GM21576 (cell line): Measurements from ENCODE around the gene ANO1.

ENCODE experiments used
- ATAC-seq: cut with Tn5 transposase; IDR thresholded peaks from one replicate; pipeline ENCODE4 v1.9.1; 2021; ENCODE audit warnings: mild to moderate bottlenecking, moderate library complexity; ENCODE audit not compliant: unreplicated experiment

The ANO1 gene

DNA sequence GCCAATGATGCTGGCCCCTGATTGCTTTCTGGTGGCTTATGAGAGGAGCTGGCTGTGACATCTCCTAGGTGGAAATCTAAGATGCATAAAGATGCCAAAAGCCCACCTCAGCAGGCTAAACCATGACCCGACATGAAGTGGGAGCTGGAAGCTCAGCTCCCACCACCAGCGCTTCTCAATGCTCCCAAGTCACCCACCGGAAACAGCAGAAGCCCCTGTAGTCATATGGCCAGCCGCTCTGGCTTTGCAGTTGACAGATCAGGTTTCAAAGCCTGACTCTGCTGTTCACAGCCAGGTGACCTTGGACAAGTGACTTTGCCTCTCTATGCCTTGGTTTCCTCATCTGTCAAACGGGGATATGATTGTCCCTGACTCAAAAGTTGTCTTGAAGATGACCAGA is 29.1 kb upstream of the ANO1 start:
- ATAC-seq = no peak

DNA sequence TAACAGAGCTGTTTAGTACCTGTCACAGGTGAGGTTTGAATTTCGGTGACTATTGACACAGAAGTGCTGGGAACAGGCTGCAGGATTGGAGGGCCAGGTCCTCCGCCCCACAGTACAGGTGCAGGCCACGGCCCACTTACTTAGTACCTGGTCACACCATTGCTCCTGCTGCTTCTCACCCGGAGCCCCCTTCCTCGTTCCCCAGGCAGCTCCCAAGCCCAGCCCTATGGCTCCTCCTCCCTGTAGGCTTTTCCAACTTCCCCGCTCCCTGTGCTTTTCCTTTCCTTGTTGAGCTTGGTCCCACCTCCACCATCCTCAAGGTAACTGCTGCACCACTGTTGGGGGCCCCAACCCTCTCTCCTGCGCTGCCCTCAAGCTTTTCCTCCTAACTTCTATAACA is 27.9 kb upstream of the ANO1 start:
- no peak for ATAC-seq

DNA sequence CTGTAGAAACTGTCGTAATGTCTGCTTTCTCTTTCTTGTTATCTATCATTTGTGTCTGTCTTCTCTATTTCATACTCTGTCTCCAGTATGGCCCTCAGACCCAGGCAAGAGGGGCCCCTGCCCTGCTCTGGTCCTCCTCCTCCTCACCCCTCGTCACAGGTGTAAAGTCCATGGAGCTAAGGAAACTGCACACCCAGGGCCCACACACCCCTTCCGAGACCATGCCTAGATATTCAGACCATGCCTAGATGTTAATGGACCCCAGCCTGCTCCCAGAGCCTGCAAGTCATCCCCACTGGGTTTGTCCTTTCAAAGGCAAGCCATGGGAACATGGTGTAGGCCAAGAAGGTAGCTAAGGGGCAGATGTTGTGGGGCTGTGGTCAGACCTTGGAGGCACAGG is 24.1 kb upstream of the ANO1 start:
- no peak for ATAC-seq

DNA sequence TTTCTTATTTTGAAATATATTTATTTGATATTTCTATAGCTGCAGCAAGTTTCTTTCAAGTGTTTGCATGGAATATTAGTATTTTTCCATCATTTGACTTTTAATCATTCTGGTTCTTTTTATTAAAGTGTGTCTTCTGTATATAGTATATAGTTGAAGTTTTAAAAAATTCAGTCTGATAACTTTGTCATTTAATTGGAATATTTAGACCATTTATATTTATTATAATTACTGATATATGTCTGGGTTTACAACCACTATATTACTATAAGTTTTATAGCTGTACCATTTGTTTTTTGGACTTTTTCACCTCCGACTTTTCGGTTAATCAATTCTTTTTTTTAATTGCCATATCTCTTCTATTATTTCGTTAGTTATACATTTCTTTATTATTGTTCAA is 22.7 kb upstream of the ANO1 start:
- ATAC-seq = no peak

DNA sequence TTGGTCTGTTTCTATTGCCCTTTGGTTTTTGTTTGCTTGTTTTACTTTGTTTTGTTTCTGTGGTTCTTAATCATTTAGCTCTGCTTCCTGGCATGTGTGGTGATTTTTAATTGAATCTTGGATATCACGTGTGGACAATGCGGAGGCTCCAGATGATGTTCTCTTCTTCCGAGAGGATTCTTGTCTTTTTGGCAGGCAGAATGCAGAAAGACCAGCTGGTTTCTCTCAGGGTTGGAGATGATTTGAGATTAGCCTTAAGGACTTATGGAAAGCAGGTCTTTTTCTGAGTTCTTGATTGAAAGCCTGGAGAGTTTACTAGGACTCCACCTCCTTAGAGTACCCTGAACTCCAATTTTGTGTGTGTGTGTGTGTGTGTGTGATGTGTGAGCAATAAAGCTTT is 21.0 kb upstream of the ANO1 start:
- no peak for ATAC-seq

DNA sequence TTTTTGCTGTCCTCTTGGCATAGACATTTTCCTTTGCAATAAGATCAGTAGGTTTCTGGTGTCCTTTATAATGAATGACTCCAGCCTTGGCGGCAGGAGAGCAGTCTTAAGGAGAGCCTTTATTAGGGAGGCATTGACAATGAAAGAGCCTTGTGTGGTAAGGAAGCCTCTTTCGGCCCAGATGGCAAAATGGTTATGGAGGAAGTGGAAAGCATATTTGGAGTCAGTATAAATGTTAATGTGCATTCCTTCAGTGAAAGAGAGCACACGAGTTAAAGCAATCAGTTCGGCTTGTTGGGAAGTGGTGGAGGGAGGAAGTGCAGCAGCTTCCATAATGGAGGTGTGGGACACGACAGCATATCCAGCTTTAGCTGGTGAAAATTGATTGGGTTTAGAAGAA is 18.1 kb upstream of the ANO1 start:
- ATAC-seq = no peak

DNA sequence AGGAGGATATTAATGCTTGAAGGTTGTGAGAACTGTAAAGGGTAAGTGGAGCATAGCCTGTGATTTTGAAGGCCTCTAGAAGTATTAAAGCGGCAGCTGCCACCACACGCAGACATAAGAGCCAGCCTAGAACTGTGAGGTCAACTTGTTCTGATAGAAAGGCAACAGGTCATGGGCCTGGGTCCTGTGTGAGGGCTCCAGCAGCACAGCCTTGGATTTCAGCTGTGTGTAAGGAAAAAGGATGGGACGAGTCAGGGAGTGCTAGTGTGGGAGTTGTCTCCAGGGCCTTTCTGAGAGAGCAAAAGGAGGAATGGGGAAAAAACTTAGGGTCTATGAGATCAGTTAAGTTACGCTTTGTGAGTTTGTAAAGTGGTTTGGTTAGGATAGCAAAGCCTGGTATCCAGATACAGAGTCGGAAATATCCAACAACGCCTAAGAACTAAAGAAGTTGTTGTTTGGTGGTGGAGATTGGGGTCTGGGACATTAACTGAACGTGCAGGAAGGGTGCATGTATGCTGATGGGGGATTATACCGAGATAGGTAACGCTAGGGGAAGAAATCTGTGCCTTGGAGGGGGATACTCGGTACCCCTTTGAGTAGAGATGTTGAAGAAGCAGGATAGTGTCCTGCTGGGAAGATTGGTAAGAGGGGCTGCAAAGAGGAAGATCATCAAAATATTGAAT is 17.4 kb upstream of the ANO1 start:
- no peak for ATAC-seq

DNA sequence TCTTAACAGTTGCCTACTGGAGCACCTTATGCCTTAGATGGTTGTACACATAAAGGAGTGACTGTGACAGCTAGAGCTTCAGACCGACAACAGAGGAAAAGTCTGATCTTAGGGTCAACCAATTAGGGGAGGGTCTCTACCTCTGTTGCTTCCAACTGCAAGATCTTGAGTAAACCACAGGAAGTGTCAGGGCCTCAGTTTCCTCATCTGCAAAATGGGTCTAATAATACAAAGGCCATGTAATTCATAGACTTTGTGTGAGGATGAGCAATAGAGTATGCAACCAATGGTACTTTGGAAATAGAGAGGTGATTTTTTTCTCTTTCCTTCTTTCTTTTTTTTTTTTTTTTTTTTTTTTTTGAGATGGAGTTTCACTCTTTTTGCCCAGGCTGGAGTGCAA is 16.4 kb upstream of the ANO1 start:
- no peak for ATAC-seq

DNA sequence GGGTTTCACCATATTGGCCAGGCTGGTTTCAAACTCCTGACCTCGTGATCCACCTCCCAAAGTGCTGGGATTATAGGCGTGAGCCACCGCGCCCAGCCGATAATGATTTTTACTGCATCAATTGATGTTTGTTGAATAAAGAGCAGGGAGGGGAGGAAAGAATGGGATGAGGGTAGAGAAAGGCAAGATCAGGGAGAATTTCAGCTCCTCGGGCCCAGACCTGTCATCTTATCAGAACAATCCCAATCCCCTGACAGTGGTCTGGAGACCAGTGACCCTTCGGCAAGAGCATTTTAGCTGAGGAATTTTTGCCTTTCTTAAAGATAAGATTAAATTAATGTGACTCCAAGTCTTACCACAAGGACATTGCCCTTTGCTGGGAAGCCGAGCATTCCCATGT is 15.0 kb upstream of the ANO1 start:
- no peak for ATAC-seq

DNA sequence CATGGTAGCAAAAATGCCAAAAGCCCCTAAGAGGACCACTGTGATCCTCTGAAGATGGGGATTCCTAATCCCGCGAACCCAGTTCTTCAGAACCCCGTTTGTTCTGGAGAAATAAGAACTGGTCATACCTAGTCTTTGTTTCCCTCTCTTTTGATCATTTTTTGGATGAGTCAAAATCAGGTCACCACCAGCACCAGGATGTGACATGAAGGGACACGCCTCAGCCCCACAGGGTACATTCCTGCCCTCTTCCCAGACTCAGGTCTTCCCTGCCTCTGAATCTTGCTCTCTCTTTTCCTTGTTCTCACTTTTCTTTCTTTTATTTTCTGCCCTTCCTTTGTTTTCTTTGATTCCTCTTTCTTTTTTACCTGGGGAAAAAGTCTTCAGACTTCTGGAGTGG is 14.6 kb upstream of the ANO1 start:
- no peak for ATAC-seq

DNA sequence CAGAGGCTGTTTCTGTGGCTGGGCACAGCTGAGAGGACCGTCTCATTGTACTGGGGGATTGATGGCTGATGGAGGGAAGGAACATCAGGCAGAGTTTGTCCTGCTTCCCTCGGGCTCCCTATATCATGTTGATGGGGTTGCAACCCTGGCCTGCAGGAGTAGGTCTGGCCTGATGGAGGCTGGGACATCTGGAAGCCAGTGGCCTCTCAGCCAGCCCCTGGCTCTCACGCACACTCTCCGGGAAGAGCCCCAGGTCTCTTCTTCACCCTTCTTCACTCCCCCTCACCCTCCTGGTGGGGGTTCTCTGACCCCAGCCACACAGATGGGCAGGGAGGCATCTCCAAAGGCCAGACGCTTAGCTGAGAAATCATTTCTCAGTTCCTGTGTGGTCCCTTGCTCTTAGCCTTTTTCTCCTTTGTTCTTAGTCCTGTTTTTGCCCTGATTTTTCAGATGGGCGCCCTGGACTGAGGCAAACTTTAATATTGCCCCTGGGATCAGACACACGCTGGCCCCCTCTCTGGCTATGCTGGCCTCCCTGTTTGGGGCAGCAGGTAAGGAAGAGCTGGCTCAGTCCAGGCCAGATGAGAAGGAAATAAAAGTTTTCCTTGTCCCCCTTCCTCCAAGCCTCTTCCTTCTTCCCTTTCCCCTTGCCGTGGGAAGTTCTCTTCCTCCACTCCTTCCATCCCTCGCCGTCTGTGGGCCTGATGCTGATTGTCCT is 13.9 kb upstream of the ANO1 start:
- ATAC-seq = no peak

DNA sequence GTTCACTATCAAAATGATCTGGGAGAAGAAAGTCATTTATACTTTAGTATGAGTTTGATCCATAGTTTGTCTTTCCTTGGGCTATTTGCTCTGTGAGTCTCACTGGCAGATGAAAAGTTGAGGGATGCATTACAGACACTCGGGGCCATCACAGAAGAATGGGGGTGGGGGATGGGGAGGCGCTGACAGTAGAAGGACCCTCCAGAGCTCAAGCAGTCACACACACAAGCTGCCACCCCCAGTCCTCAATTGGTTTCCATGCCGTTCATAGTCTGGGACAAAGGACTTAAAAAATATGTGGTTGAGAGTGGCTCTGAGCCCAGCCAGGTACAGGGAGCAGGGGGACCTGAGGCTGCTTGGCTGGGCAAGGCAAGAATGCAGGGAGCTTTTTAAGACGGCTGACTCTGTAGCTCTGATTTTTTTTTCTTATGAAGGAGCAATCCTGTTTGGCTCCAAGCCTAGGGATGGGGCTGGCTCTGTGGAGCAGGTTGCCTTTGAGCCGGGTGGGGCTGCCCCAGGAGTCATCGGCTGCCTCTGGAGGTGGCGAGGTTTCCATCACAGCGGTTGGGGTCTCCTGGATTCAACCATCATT is 13.3 kb upstream of the ANO1 start:
- no peak for ATAC-seq

DNA sequence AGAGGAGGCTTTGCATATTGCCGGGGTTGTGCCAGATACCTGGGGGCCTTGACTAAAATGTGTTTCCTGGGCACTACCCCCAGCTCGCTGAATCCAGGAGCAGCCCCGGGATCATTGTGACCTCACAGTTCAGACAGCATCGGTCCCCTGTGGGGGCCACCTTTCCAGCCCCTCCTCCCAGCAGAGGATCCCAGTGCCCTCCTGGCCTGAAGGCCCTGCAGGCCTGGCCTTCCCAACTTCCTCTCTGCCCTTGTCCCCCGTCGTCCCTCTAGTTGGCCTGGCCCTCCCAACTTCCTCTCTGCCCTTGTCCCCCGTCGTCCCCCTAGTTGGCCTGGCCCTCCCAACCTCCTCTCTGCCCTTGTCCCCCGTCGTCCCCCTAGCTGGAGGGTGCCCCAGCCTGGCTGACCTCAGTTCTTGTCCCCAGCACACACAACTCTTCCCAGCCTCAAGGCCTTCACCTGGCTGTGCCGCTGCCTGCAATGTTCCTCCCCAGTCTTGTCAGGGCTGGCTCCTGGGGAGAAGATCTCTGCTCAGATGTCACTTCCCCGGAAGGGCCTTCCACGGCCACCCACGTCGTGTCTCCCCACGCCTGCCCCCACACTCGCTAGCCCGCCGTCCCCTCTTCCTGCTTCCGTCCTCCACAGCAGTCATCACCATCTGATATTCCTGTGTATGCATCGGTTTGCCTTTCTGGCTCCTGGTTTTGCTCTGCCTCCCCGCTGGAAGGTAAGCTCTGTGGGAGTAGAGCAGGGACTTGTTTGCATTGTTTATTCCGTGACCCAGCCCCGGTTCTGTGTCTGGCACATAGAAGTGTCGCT is 12.6 kb upstream of the ANO1 start:
- no peak for ATAC-seq

DNA sequence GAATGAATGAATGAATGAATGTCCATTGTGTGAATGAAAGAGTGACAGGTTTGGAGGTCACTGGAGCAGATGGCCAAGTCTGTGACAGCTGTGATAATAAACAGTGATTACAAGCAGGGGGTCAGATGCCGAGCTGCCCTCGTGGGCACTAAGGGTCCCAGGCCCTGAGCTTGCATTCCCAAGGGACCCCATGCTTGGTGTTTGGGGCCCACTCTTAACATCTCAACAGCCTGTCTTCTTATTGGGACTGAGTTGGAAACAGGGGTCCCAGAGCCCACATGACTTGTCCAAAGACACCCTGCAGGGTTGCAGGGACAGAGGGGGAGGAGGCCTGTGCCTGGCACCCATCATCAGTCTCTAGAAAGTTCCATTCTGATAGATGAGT is 12.0 kb upstream of the ANO1 start:
- no peak for ATAC-seq

DNA sequence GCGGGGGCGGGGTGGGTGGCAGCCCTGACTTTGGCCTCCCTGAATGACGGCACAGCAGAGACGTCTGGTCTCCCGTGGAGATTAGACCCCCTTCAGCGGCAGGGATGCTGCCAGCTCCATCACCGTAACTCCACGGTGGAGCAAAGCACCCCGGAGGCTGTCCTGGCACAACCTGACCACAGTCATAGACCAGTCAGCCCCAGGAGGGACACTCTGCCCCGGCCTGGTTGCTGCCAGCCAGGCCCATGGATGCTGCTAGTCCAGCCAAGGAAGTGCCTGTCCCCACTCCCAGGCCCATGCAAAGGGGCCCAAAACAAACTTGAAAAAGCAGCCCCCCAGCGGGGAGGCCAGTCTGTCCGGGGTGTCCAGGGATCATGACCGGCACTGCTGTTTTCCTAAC is 11.5 kb upstream of the ANO1 start:
- no peak for ATAC-seq

DNA sequence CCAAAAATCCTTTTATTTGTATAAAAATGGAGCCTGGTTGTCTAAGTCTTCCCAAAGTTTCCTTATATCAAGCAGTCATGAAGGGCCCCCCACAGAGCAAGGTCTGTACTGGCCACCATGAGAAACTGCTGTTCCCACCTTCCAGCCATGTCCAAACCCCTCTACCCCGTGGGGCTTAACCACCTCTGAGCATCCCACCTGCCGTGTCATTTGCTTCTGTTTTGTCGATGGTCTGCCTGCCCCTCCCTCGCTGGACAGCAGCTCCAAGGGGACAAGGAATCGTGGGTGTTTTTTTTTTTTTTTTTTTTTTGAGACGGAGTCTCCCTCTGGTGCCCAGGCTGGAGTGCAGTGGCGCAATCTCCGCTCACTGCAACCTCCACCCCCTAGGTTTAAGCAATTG is 11.1 kb upstream of the ANO1 start:
- ATAC-seq = no peak

DNA sequence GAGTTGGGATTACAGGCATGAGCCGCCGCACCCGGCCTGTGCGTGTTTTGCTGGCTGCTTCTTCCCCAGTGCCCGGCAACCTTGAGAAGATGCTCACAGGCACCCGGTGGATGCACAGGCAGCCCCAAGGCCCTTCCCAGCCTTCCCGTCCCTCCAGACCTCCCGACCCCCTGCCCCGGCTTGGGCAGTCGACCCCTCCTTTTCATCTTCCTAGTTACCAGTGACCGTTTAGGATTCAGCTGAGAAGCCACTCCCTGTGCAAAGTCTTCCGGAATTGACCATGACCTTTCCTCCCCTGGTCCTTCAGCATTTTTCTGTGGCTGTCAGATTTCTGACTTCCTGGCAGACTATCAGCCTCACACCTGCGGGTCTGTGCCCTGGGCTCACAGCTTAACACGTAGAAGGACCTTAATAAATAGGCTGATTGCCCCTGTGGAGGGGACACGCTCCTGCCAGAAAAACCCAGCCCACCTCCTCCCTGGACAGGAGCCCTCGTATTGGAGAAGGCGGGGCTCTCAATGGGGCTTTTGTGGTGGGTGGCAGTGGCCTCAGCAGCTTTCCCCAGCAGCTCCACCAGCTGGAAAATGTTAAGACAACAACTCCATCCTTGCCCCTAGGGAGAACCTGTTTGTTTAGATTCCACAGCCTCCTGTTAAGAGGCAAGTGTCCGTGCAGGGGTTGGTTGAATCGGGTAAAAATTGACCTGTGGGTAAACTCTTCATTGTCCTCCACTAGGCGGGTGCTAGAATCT is 10.4 kb upstream of the ANO1 start:
- no peak for ATAC-seq

DNA sequence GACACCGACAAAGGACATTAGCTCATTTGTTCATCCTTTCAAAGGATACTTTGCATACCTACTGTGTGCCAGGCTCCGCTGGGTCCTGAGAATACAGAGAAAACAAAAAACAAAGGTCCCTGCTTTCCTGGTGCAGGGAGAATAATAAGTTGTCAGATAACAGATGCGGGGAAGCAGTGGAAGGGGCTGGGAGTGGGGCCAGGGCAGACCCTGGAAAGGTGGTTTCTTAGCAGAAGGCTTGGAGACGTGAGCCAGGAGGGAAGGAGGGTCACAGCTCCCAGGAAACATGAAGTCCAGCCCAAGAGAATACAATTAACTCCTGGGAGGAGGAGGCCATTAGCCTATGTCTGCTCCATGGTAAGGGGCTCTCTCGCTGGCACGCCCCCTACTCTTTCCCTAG is 9.8 kb upstream of the ANO1 start:
- no peak for ATAC-seq

DNA sequence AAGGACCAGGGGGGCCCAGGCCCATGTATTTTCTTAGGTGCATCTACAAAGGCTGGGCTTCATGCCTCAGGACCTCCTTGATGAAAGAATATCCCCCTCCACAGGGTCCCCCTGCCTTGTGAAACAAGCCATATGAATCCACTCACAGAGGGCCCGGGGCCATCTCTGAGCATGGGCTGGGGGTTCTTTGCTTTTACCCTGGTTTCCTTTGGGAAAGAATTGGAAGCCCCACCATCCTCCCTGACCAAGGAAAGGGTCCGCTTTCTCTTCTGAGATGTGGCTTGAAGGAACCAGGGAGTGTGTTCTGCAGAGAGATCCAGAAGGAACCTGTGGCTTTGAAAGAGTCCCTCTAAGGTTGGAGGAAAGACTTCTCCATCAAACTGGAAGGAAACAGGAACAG is 9.2 kb upstream of the ANO1 start:
- ATAC-seq = no peak

DNA sequence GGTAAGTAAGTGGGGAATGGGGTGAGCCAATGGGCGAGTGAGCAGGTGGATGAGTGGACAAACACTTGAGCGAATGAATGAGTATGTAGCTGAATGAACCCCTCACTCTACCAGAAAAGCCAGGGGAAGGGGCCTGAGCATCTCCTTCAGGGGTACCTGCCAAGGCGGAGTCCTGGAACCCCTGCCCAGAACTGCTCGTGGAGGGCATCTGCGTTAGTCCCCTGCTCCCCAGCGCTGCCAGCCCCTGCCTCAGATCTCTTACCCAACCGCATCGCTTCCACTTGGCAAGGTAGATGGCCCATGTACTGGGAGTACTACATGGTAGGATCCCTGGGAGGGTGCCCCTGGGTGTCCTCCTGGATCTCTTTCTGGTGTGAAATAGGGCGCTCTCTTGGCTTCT is 7.4 kb upstream of the ANO1 start:
- no peak for ATAC-seq

DNA sequence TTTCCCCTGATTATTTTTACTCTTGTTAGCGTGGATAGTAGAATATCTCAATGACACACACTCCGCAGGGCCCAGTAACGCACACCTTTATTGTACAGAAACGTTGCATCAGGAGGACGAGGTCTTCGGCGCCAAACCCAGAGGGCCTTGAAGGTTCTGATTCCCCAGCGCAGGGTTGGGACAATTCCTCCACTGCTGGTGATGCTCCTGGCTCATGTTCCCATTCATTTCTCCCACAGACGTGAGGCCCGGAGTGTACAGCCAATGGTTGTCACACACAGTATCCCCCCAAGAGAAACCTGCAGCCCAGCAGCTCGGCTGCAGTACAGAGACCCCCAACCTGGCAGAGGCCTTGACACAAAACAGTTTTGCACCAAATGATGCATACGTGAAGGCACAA is 6.1 kb upstream of the ANO1 start:
- ATAC-seq = no peak
